Measurements from ENCODE around the gene METAP1D.

DNA sequence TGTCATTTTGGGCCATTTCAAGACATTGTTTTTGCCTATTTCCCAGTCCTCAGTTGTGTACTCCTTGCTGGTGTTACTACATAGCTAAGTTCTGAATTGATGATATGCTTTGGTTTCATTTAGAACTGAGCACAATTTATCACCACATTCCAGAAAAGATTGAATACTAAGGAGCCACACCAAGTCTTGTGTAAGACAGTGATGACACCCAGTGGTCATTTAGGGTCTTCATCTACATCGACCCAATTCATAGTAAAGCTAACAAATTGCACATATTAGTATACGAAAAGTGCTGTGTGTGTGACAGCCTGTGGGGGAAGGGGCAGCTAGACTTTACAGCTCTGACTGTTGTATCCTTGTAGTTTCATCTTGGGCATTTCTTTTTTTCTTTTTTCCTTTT lies 113.9 kb downstream of the METAP1D start:
- TF ChIP-seq, protein P1, sequence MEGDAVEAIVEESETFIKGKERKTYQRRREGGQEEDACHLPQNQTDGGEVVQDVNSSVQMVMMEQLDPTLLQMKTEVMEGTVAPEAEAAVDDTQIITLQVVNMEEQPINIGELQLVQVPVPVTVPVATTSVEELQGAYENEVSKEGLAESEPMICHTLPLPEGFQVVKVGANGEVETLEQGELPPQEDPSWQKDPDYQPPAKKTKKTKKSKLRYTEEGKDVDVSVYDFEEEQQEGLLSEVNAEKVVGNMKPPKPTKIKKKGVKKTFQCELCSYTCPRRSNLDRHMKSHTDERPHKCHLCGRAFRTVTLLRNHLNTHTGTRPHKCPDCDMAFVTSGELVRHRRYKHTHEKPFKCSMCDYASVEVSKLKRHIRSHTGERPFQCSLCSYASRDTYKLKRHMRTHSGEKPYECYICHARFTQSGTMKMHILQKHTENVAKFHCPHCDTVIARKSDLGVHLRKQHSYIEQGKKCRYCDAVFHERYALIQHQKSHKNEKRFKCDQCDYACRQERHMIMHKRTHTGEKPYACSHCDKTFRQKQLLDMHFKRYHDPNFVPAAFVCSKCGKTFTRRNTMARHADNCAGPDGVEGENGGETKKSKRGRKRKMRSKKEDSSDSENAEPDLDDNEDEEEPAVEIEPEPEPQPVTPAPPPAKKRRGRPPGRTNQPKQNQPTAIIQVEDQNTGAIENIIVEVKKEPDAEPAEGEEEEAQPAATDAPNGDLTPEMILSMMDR (IDR thresholded peaks at IDR 0.05) = peak in 3 of 6 experiments; percentile 16 to 21 (median 18)
- TF ChIP-seq EP300 (IDR thresholded peaks at IDR 0.05) = no peak
